Measurements from ENCODE around the gene GRIA4.

Gene GRIA4

DNA sequence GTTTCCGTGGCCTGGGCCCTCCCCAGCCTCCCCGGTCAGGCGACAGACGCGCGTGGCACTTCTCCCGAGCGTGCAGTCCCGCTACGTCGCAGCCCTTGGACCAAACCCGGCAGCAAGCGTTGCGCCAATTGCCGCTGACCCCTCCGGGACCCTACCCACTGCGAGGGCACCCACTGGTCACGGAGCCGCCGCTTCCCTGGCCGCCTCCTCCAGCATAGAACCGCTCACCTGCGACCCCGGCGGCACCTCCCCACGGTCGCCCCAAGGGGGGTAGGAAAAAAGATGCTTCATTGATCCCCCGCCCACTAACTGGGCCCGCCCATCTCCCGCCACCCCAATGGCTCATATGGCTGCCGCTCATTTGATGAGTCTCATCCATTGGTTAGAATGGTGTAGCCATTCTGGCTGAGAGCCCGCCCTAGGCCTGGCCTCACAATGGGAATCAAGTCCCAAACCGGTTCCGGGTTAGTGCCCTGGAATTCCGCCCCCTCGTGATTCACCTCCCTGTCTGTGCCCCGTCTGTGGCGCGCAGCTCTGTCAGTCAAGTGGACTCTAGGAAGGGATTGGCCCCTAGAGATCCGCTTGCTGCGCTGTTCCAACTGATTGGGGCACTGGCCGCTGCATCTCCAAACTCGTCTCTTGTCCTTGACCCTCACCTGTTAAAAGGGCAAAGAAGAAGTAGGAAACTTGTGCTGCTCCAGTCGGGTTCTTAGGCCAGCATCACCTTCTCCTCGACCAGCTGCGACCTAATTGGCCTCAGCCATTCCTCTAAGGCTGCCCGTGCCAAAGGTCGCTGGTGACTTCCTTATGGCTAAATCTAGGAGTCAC is 412.3 kb downstream of the GRIA4 start, which contains the start of gene MSANTD4:
TSS of gene MSANTD4 (minus strand) at position 274 of the 828 bp plus-strand sequence. CDS start 11,323 bp downstream, outside the sequence.
- no peaks in the 10 kb centered on the region for H3F3A ChIP-seq (ENCODE audit: low read depth)
- peak within 1 kb of the TSS; percentile 95 for H2AFZ ChIP-seq (ENCODE audit: low read length)
- peaks cover 49% of the 10 kb centered on the region for H3K4me1 ChIP-seq (ENCODE audit: insufficient read depth, low read length, poor library complexity, severe bottlenecking)
- TF ChIP-seq, protein P1, sequence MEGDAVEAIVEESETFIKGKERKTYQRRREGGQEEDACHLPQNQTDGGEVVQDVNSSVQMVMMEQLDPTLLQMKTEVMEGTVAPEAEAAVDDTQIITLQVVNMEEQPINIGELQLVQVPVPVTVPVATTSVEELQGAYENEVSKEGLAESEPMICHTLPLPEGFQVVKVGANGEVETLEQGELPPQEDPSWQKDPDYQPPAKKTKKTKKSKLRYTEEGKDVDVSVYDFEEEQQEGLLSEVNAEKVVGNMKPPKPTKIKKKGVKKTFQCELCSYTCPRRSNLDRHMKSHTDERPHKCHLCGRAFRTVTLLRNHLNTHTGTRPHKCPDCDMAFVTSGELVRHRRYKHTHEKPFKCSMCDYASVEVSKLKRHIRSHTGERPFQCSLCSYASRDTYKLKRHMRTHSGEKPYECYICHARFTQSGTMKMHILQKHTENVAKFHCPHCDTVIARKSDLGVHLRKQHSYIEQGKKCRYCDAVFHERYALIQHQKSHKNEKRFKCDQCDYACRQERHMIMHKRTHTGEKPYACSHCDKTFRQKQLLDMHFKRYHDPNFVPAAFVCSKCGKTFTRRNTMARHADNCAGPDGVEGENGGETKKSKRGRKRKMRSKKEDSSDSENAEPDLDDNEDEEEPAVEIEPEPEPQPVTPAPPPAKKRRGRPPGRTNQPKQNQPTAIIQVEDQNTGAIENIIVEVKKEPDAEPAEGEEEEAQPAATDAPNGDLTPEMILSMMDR (conservative IDR thresholded peaks at IDR 0.05; ENCODE audit: low read length), result no peak
- no peak for TF ChIP-seq EZH2phosphoT487 (IDR thresholded peaks at IDR 0.05; ENCODE audit: borderline replicate concordance)
- H3K9me2 ChIP-seq (replicated peaks; ENCODE audit: low read depth, low read length), result no peaks in the 10 kb centered on the region
- H3K9ac ChIP-seq (ENCODE audit: low read depth, low read length, poor library complexity, severe bottlenecking), result peak within 1 kb of the TSS; percentile 76
- H3K4me2 ChIP-seq (ENCODE audit: low read depth, low read length, poor library complexity, severe bottlenecking), result peak within 1 kb of the TSS; percentile 84
- peaks cover 38% of the 10 kb centered on the region for H4K20me1 ChIP-seq (ENCODE audit: insufficient read depth, low read length, poor library complexity, severe bottlenecking)
- H3K9me3 ChIP-seq (ENCODE audit: insufficient read depth, low read depth, low read length), result no peaks in the 10 kb centered on the region
- no peaks in the 10 kb centered on the region for H3K36me3 ChIP-seq (ENCODE audit: insufficient read depth, low read length)
- peaks cover 47% of the 10 kb centered on the region for H3K79me2 ChIP-seq (ENCODE audit: insufficient read depth, low read length)
- H3K27me3 ChIP-seq (ENCODE audit: insufficient read depth, low read length, poor library complexity, severe bottlenecking), result peaks cover 29% of the 10 kb centered on the region
- H3K4me3 ChIP-seq (ENCODE audit: low read length, poor library complexity, severe bottlenecking), result peak within 1 kb of the TSS; percentile 96

DNA sequence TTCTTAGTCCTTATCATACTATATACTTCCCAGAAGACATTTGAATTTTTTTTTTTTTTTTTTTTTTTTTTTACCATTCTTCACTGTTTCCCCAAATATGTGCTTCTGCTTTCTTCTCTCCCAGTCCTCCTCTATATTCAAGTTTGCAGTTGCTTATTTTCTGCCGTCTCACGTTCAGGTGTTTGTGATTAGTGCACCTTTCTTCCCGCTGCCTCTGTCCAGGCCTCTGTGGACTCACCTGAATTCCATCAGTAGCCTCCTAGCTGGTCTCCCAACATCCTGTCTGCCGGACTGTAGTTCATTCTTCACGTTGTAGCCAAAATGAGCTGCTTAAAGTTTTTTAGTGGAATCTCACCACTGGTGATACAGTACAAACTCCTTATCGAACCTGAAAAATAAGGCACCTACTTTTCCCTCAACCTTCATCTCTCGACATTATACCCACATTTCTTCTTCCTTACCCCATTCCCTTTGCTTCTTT is 413.0 kb downstream of the GRIA4 start:
- Histone ChIP-seq H3F3A (ENCODE audit: low read depth) (no peaks in the 10 kb centered on the region), H3K9me3 (ENCODE audit: insufficient read depth, low read depth, low read length) (no peaks in the 10 kb centered on the region), H3K79me2 (ENCODE audit: insufficient read depth, low read length) (peaks cover 41% of the 10 kb centered on the region), H2AFZ (ENCODE audit: low read length) (peak overlapping the region; percentile 91), H3K27me3 (ENCODE audit: insufficient read depth, low read length, poor library complexity, severe bottlenecking) (peaks cover 32% of the 10 kb centered on the region), H4K20me1 (ENCODE audit: insufficient read depth, low read length, poor library complexity, severe bottlenecking) (peaks cover 33% of the 10 kb centered on the region), H3K4me2 (ENCODE audit: low read depth, low read length, poor library complexity, severe bottlenecking) (peak overlapping the region; percentile 66), H3K4me3 (ENCODE audit: low read length, poor library complexity, severe bottlenecking) (peak overlapping the region; percentile 96), H3K9me2 (replicated peaks; ENCODE audit: low read depth, low read length) (no peaks in the 10 kb centered on the region), H3K9ac (ENCODE audit: low read depth, low read length, poor library complexity, severe bottlenecking) (peak overlapping the region; percentile 49), H3K4me1 (ENCODE audit: insufficient read depth, low read length, poor library complexity, severe bottlenecking) (peaks cover 44% of the 10 kb centered on the region), H3K36me3 (ENCODE audit: insufficient read depth, low read length) (no peaks in the 10 kb centered on the region)
- TF ChIP-seq, protein P1 (conservative IDR thresholded peaks at IDR 0.05; ENCODE audit: low read length), result no peak
- no peak for TF ChIP-seq EZH2phosphoT487 (IDR thresholded peaks at IDR 0.05; ENCODE audit: borderline replicate concordance)

DNA sequence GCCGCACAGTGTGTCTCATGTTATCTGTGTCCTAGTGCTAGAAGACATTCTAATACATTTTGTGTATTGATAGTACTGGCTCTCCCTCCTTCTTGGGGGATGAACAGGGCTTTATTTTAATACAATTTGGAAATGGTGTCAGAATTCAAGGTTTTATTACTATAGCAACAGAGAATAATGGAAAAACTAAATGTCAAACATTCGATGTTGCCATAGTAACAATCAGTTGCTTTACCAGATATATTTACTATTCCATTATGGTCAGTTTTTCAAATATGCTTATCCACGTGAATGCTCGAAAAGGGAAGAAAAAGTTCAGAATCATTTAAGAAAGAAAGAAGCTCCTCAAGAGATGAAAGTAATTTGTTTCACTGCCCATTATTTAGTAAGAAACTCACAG is 420.7 kb downstream of the GRIA4 start:
- H3K36me3 ChIP-seq (ENCODE audit: insufficient read depth, low read length), result no peaks in the 10 kb centered on the region
- no peaks in the 10 kb centered on the region for H3K9me2 ChIP-seq (replicated peaks; ENCODE audit: low read depth, low read length)
- H3K27me3 ChIP-seq (ENCODE audit: insufficient read depth, low read length, poor library complexity, severe bottlenecking), result peaks cover 47% of the 10 kb centered on the region
- no peak overlapping the region for H3K4me3 ChIP-seq (ENCODE audit: low read length, poor library complexity, severe bottlenecking)
- H3K79me2 ChIP-seq (ENCODE audit: insufficient read depth, low read length), result no peaks in the 10 kb centered on the region
- H3K9me3 ChIP-seq (ENCODE audit: insufficient read depth, low read depth, low read length), result no peaks in the 10 kb centered on the region
- H4K20me1 ChIP-seq (ENCODE audit: insufficient read depth, low read length, poor library complexity, severe bottlenecking), result no peaks in the 10 kb centered on the region
- H3K4me1 ChIP-seq (ENCODE audit: insufficient read depth, low read length, poor library complexity, severe bottlenecking), result no peaks in the 10 kb centered on the region
- no peak for TF ChIP-seq EZH2phosphoT487 (IDR thresholded peaks at IDR 0.05; ENCODE audit: borderline replicate concordance)
- TF ChIP-seq, protein P1 (conservative IDR thresholded peaks at IDR 0.05; ENCODE audit: low read length), result no peak
- H3K4me2 ChIP-seq (ENCODE audit: low read depth, low read length, poor library complexity, severe bottlenecking), result no peak overlapping the region
- no peaks in the 10 kb centered on the region for H3F3A ChIP-seq (ENCODE audit: low read depth)
- no peak overlapping the region for H2AFZ ChIP-seq (ENCODE audit: low read length)
- no peak overlapping the region for H3K9ac ChIP-seq (ENCODE audit: low read depth, low read length, poor library complexity, severe bottlenecking)

Measured in Loucy (cell line).